IMR-90 (cell line): ENCODE data around the gene MAJIN. TPM values are rescaled to one million over a fixed set of nuclear protein-coding genes. Genes with fewer than 3 reads are reported as not detected.

Experiments
- ATAC-seq: fragments of 200-7000 bp; cut with Tn5 transposase; 2 replicates; pipeline ENCODE4 v1.9.1; 2020; ENCODE audit warnings: low read depth, mild to moderate bottlenecking, moderate library complexity
- BruUV-seq: library from RNA; stranded (reverse); fragments of 400-500 nt; replicated peaks from 2 replicates; lab custom pipeline; 2021; lab: Mats Ljungman, UMichigan
- CTCF ChIA-PET: fragments of 300-600 bp; formaldehyde crosslinking; extraction: SDS; loops from one replicate; lab custom pipeline; 2021; ENCODE audit warnings: antibody characterized with exemption; lab: Yijun Ruan, JAX
- POLR2A ChIA-PET: fragments of 300-600 bp; sonication (Branson Sonifier 250); formaldehyde crosslinking; loops from one replicate; lab custom pipeline; 2022; ENCODE audit warnings: antibody characterized with exemption; ENCODE audit not compliant: unreplicated experiment; lab: Charles Lee
- DNase-seq: peaks from one replicate; pipeline ENCODE4 v3.0.0; 2013
- H2AFZ ChIP-seq: replicated peaks from 2 replicates; pipeline ENCODE3; 2013; ENCODE audit warnings: low read length, mild to moderate bottlenecking; ENCODE audit not compliant: poor library complexity
- H2AK5ac ChIP-seq: 2 replicates; pipeline ENCODE4 v1.6.1; 2013; ENCODE audit warnings: low read depth, low read length, inconsistent platforms
- H2AK9ac ChIP-seq: replicated peaks from 2 replicates; pipeline ENCODE3; 2013; ENCODE audit warnings: mild to moderate bottlenecking, low read depth, low read length, moderate library complexity; ENCODE audit not compliant: poor library complexity
- H2BK120ac ChIP-seq: 2 replicates; pipeline ENCODE4 v1.6.1; 2013; ENCODE audit warnings: low read depth, low read length, inconsistent platforms
- H2BK15ac ChIP-seq: 3 replicates; pipeline ENCODE4 v1.6.1; 2013; ENCODE audit warnings: low read depth, low read length, inconsistent platforms
- H2BK20ac ChIP-seq: 2 replicates; pipeline ENCODE4 v1.6.1; 2013; ENCODE audit warnings: low read depth, mild to moderate bottlenecking, inconsistent platforms, low read length, moderate library complexity
- H2BK5ac ChIP-seq: 2 replicates; pipeline ENCODE4 v1.6.1; 2013; ENCODE audit warnings: mild to moderate bottlenecking, low read depth, low read length, inconsistent platforms; ENCODE audit not compliant: poor library complexity, severe bottlenecking
- H3K14ac ChIP-seq: replicated peaks from 2 replicates; pipeline ENCODE4 v1.6.1; 2013; ENCODE audit warnings: low read depth, low read length, inconsistent platforms
- H3K18ac ChIP-seq: 2 replicates; pipeline ENCODE4 v1.6.1; 2013; ENCODE audit warnings: low read depth, low read length, control low read depth
- H3K23ac ChIP-seq: 2 replicates; pipeline ENCODE4 v1.6.1; 2013; ENCODE audit warnings: low read depth, low read length, inconsistent platforms
- H3K27ac ChIP-seq: 2 replicates; pipeline ENCODE4 v1.5.1; 2013; ENCODE audit warnings: mild to moderate bottlenecking, control low read depth, low read length; ENCODE audit not compliant: insufficient read depth
- H3K27me3 ChIP-seq: 2 replicates; pipeline ENCODE4 v1.6.1; 2013; ENCODE audit warnings: low read length; ENCODE audit not compliant: control insufficient read depth, insufficient read depth
- H3K36me3 ChIP-seq: 2 replicates; pipeline ENCODE4 v1.6.1; 2013; ENCODE audit warnings: low read length, mixed read lengths; ENCODE audit not compliant: control insufficient read depth, insufficient read depth
- H3K4ac ChIP-seq: 2 replicates; pipeline ENCODE4 v1.6.1; 2013; ENCODE audit warnings: low read depth, low read length, inconsistent platforms
- H3K4me1 ChIP-seq: 2 replicates; pipeline ENCODE4 v1.6.1; 2013; ENCODE audit warnings: low read length, mixed read lengths; ENCODE audit not compliant: control insufficient read depth, insufficient read depth
- H3K4me2 ChIP-seq: 2 replicates; pipeline ENCODE4 v1.6.1; 2013; ENCODE audit warnings: low read depth, mild to moderate bottlenecking, control low read depth, low read length, moderate library complexity
- H3K4me3 ChIP-seq: 2 replicates; pipeline ENCODE4 v1.5.1; 2013; ENCODE audit warnings: low read depth, mild to moderate bottlenecking, control low read depth, low read length, moderate library complexity; ENCODE audit not compliant: insufficient read depth
- H3K56ac ChIP-seq: 2 replicates; pipeline ENCODE4 v1.6.1; 2013; ENCODE audit warnings: low read length, inconsistent platforms; ENCODE audit not compliant: insufficient read depth; ENCODE audit errors: extremely low read depth
- H3K79me1 ChIP-seq, 2 experiments: 2 replicates each; pipeline ENCODE4 v1.6.1; 2013; ENCODE audit warnings: low read length in 2 of 2, inconsistent platforms in 1 of 2, low read depth in 1 of 2
- H3K9ac ChIP-seq: 2 replicates; pipeline ENCODE4 v1.6.1; 2013; ENCODE audit warnings: low read depth, low read length, control low read depth
- H3K9me1 ChIP-seq: 2 replicates; pipeline ENCODE4 v1.6.1; 2013; ENCODE audit warnings: low read length, inconsistent platforms; ENCODE audit not compliant: insufficient read depth
- H3K9me3 ChIP-seq: 2 replicates; pipeline ENCODE4 v1.6.1; 2013; ENCODE audit warnings: low read length; ENCODE audit not compliant: control insufficient read depth, insufficient read depth
- H4K20me1 ChIP-seq: 2 replicates; pipeline ENCODE4 v1.6.1; 2013; ENCODE audit warnings: low read length, inconsistent platforms; ENCODE audit not compliant: insufficient read depth
- H4K5ac ChIP-seq: 2 replicates; pipeline ENCODE4 v1.6.1; 2013; ENCODE audit warnings: mild to moderate bottlenecking, low read depth, low read length, control low read depth
- H4K8ac ChIP-seq, 2 experiments: 2 replicates each; pipeline ENCODE4 v1.6.1; 2013; ENCODE audit warnings: low read depth in 2 of 2, low read length in 2 of 2, control low read depth in 1 of 2, inconsistent platforms in 1 of 2
- H4K91ac ChIP-seq: 2 replicates; pipeline ENCODE4 v1.6.1; 2013; ENCODE audit warnings: low read depth, low read length, inconsistent platforms; ENCODE audit not compliant: insufficient read depth
- BHLHE40 ChIP-seq: fragments of 150-350 bp; IDR thresholded peaks from 2 replicates; pipeline ENCODE4 v1.6.1; 2016; ENCODE audit warnings: mild to moderate bottlenecking, low read depth, low read length
- FOS ChIP-seq: fragments of 150-350 bp; IDR thresholded peaks from 2 replicates; pipeline ENCODE4 v1.6.1; 2016; ENCODE audit warnings: low read depth, low read length
- NFE2L2 ChIP-seq: fragments of 150-350 bp; IDR thresholded peaks from 2 replicates; pipeline ENCODE4 v1.6.1; 2016; ENCODE audit warnings: low read depth, mild to moderate bottlenecking, low read length
- POLR2A ChIP-seq: IDR thresholded peaks from 2 replicates; pipeline ENCODE4 v1.6.1; 2012; ENCODE audit warnings: mild to moderate bottlenecking, low read depth, low read length
- RAD21 ChIP-seq: IDR thresholded peaks from 2 replicates; pipeline ENCODE4 v1.6.1; 2012; ENCODE audit warnings: low read length, improper control_type of control experiment
- RCOR1 ChIP-seq: IDR thresholded peaks from 2 replicates; pipeline ENCODE4 v1.6.1; 2012; ENCODE audit warnings: mild to moderate bottlenecking, low read length, improper control_type of control experiment; ENCODE audit not compliant: insufficient replicate concordance
- SMC3 ChIP-seq: fragments of 150-350 bp; IDR thresholded peaks from 2 replicates; pipeline ENCODE4 v1.6.1; 2016; ENCODE audit warnings: low read depth, mild to moderate bottlenecking, antibody characterized with exemption, low read length, moderate library complexity
- WGBS, 2 experiments: methylation state at CpG; one replicate each; pipeline versions ENCODE4 v1.1.5 to v1.1.7; 2013; ENCODE audit warnings: missing lambda C conversion rate in 2 of 2; ENCODE audit not compliant: insufficient read length in 1 of 2; ENCODE audit errors: extremely low coverage in 2 of 2; 5-methylcytosine and 5-hydroxymethylcytosine counted together
- dilution Hi-C: fragments of 300-500 bp; cut with HindIII; formaldehyde crosslinking; loops from one replicate; pipeline ENCODE4 v1.14.3; 2018; ENCODE audit warnings: low sequenced_read_pairs; ENCODE audit not compliant: unreplicated experiment
- in situ Hi-C: fragments of 300-500 bp; cut with MboI; formaldehyde crosslinking; loops from 3 replicates; pipeline ENCODE4 v1.14.3; 2019; ENCODE audit warnings: low sequenced_read_pairs, inconsistent platforms, mixed read lengths
- intact Hi-C: fragments of 100-400 bp; cut with micrococcal nuclease; formaldehyde crosslinking; loops from 2 replicates; pipeline ENCODE4 v1.10.0; 2022
- polyA plus RNA-seq, 3 experiments: library from polyadenylated mRNA; depleted of rRNA; stranded (reverse); fragments of >200 nt; gene quantifications; 2 replicates each; pipeline ENCODE4 v1.2.3, GENCODE V29; 2012; ENCODE audit warnings: low replicate concordance in 1 of 3
- total RNA-seq: library from RNA; depleted of rRNA; stranded (reverse); fragments of >200 nt; gene quantifications from 2 replicates; pipeline ENCODE4 v1.2.3, GENCODE V29; 2012
- TF ChIP-seq, protein P1 (sequence below): fragments of 150-350 bp; IDR thresholded peaks from 2 replicates; pipeline ENCODE4 v1.6.1; 2016; ENCODE audit warnings: low read depth, mild to moderate bottlenecking, low read length, moderate library complexity, borderline replicate concordance
- TF ChIP-seq, protein P2 (sequence below): fragments of 150-350 bp; IDR thresholded peaks from 2 replicates; pipeline ENCODE4 v1.6.1; 2017; ENCODE audit warnings: mild to moderate bottlenecking, antibody characterized with exemption, low read length, low read depth
- TF ChIP-seq, protein P3 (sequence below): conservative IDR thresholded peaks from 2 replicates; pipeline ENCODE4 v1.5.1; 2012; ENCODE audit warnings: mild to moderate bottlenecking, low read depth, low read length, improper control_type of control experiment

The MAJIN gene
- total and polyA plus RNA-seq, 2 of the 4 experiments (the other 2 are of a cell fraction) = not detected

DNA sequence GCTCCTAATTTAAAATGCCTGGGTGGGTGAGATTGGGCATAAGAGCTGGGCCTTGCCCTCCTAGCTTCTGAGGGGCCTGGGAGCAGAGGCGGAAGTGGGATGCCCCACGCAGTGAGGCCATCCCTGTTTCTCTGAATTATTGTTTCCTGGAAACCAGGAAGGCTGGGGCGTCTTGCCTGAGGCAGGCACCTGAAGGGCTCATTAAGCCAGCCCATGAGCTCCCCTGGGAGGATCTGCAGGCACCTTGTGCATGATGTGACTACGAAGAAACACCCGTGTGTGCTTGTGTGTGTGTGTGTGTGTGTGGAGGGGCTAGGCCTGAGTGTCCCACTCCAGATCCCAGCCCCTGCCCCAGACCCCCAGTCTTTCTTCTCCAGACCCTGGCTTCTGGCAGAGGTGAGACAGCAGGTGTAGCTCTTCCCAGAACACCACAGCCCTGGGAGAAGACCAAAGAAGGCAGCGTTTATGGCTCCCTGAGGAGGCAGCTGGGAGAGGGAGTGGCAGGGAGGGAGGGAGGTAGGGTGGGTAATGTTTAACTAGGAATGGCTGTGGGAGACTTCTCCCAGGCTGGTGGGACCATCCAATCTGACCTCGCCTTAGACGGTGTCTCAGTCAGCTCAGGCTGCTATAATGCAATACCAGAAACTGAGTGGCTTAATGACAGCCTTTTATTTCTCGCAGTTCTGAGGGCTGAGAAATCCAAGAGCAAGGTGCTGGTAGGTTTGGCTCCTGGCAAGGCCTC, 27.0 kb upstream of the MAJIN start (continued):
- TF ChIP-seq, protein P1, sequence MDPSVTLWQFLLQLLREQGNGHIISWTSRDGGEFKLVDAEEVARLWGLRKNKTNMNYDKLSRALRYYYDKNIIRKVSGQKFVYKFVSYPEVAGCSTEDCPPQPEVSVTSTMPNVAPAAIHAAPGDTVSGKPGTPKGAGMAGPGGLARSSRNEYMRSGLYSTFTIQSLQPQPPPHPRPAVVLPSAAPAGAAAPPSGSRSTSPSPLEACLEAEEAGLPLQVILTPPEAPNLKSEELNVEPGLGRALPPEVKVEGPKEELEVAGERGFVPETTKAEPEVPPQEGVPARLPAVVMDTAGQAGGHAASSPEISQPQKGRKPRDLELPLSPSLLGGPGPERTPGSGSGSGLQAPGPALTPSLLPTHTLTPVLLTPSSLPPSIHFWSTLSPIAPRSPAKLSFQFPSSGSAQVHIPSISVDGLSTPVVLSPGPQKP = no peak

DNA sequence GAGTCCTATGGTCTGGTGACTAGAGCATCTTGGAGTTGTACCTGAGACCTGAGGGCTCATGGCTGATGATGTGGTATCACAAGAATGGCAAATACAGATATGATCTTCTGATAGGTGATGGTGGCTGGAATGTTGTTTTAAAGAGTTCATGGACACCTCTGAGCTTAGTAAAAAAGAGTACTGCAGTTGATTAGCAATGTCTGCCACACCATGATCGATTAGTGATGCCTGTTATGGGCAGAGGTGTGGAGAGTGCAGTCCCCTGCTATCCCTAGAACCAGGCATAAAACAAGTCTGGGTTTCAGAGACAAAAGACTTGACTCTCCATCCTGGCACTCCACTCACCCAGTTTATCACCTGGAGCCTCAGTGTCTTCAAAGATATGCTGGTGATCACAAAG, 26.2 kb upstream of the MAJIN start:
- no peak for ATAC-seq
- no peaks in the 10 kb centered on the region for H3K79me1 ChIP-seq

More for the DNA sequence above, 26.2 kb upstream of the MAJIN start:
- no peak overlapping the region for H3K18ac ChIP-seq
- no peak overlapping the region for H2BK120ac ChIP-seq
- H3K56ac ChIP-seq = no peak overlapping the region
- no TSS peak for BruUV-seq
- in situ Hi-C loops (no loop called here), intact Hi-C loops (loop anchor here (5.0 kb wide), 1 partner anchor 151 kb away; no protein-coding TSS in a partner anchor), dilution Hi-C loops (no loop called here)
- CTCF ChIA-PET = interaction anchor here (0.9 kb wide), 1 partner anchor 152 kb away, joined by 3 read pairs; no protein-coding TSS in a partner anchor
- H2AFZ ChIP-seq = no peak overlapping the region
- H3K14ac ChIP-seq = no peak overlapping the region
- H4K91ac ChIP-seq = no peak overlapping the region
- POLR2A ChIA-PET = no interaction called here
- no peak overlapping the region for H2BK5ac ChIP-seq
- H3K4me1 ChIP-seq = 0 out of 2 replicates have a peak, but pooled peaks cover 4% of the 10 kb centered on the region
- no peak overlapping the region for H2BK15ac ChIP-seq
- no peak overlapping the region for H3K9ac ChIP-seq
- H4K8ac ChIP-seq = no peak overlapping the region
- H2AK9ac ChIP-seq = no peak overlapping the region
- H3K4me2 ChIP-seq = no peak overlapping the region
- TF ChIP-seq NFE2L2 (no peak), BHLHE40 (no peak), RAD21 (no peak), SMC3 (no peak), POLR2A (no peak), RCOR1 (no peak), FOS (no peak)
- TF ChIP-seq, protein P2, sequence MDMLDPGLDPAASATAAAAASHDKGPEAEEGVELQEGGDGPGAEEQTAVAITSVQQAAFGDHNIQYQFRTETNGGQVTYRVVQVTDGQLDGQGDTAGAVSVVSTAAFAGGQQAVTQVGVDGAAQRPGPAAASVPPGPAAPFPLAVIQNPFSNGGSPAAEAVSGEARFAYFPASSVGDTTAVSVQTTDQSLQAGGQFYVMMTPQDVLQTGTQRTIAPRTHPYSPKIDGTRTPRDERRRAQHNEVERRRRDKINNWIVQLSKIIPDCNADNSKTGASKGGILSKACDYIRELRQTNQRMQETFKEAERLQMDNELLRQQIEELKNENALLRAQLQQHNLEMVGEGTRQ = no peak
- TF ChIP-seq, protein P1 = no peak
- TF ChIP-seq, protein P3, sequence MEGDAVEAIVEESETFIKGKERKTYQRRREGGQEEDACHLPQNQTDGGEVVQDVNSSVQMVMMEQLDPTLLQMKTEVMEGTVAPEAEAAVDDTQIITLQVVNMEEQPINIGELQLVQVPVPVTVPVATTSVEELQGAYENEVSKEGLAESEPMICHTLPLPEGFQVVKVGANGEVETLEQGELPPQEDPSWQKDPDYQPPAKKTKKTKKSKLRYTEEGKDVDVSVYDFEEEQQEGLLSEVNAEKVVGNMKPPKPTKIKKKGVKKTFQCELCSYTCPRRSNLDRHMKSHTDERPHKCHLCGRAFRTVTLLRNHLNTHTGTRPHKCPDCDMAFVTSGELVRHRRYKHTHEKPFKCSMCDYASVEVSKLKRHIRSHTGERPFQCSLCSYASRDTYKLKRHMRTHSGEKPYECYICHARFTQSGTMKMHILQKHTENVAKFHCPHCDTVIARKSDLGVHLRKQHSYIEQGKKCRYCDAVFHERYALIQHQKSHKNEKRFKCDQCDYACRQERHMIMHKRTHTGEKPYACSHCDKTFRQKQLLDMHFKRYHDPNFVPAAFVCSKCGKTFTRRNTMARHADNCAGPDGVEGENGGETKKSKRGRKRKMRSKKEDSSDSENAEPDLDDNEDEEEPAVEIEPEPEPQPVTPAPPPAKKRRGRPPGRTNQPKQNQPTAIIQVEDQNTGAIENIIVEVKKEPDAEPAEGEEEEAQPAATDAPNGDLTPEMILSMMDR = no peak
- H3K4ac ChIP-seq = no peak overlapping the region
- no CpG with 5 or more reads among the region's 1 CpG for WGBS, 2 experiments
- no peaks in the 10 kb centered on the region for H4K20me1 ChIP-seq
- H3K9me1 ChIP-seq = peaks cover 7% of the 10 kb centered on the region; the same call in 1 of the 2 replicates
- H2BK20ac ChIP-seq = no peak overlapping the region
- H3K4me3 ChIP-seq = no peak overlapping the region
- DNase-seq = no peak
- no peaks in the 10 kb centered on the region for H3K36me3 ChIP-seq
- no peak overlapping the region for H3K23ac ChIP-seq
- no peak overlapping the region for H3K27ac ChIP-seq
- no peak overlapping the region for H2AK5ac ChIP-seq
- H3K9me3 ChIP-seq = no peaks in the 10 kb centered on the region
- no peak overlapping the region for H4K5ac ChIP-seq
- H3K27me3 ChIP-seq = no peaks in the 10 kb centered on the region
